ENCODE data around the gene MALL. TPM values are rescaled to one million over a fixed set of nuclear protein-coding genes. Genes with fewer than 3 reads are reported as not detected.
"Not testable (repeated sequence)": the region's sequence is repeated elsewhere in the genome, so short reads cannot be mapped to it uniquely, and the experiment has no call there.

Gene MALL
- total and polyA plus RNA-seq, 2 experiments from 2014 or later = 5.9 to 9.3 TPM

- not testable (repeated sequence) for H4K20me1 ChIP-seq (replicated peaks; ENCODE audit: insufficient read depth); H3K9me3 Mint-ChIP-seq; H3K4me3 Mint-ChIP-seq; H3K4me1 Mint-ChIP-seq; H3K4me2 ChIP-seq; H2AFZ ChIP-seq; DNase-seq (ENCODE audit: low spot score); H3K4me1 ChIP-seq (ENCODE audit: insufficient read depth); H3K4me3 ChIP-seq; H3K79me2 ChIP-seq (replicated peaks; ENCODE audit: insufficient read depth); H3K27ac ChIP-seq (ENCODE audit: low read depth); ATAC-seq; H3K27me3 Mint-ChIP-seq (ENCODE audit: insufficient read depth, low read depth, poor library complexity); H3K9me2 ChIP-seq (ENCODE audit: insufficient read depth); H3K27me3 ChIP-seq (ENCODE audit: insufficient read depth); H3K27ac Mint-ChIP-seq; H3F3A ChIP-seq (replicated peaks; ENCODE audit: low read depth); H3K36me3 Mint-ChIP-seq (ENCODE audit: low read depth); H3K36me3 ChIP-seq (ENCODE audit: insufficient read depth)
Observed at GRCh38 chr2:110047225-110047624, 68.4 kb downstream of the MALL start.

GRCh38 chr2:110041941-110042660 lies 73.5 kb downstream of the MALL start:
- not testable (repeated sequence) for H3K4me3 Mint-ChIP-seq; H3K27ac Mint-ChIP-seq; DNase-seq (ENCODE audit: low spot score); H3K4me1 ChIP-seq (ENCODE audit: insufficient read depth); H3K27me3 Mint-ChIP-seq (ENCODE audit: insufficient read depth, low read depth, poor library complexity); H3K27ac ChIP-seq (ENCODE audit: low read depth); H3K79me2 ChIP-seq (replicated peaks; ENCODE audit: insufficient read depth); H3K4me1 Mint-ChIP-seq; H4K20me1 ChIP-seq (replicated peaks; ENCODE audit: insufficient read depth); H3K4me3 ChIP-seq; H3K9me2 ChIP-seq (ENCODE audit: insufficient read depth); H3K36me3 ChIP-seq (ENCODE audit: insufficient read depth); H3K27me3 ChIP-seq (ENCODE audit: insufficient read depth); H3F3A ChIP-seq (replicated peaks; ENCODE audit: low read depth); H2AFZ ChIP-seq; H3K4me2 ChIP-seq; H3K36me3 Mint-ChIP-seq (ENCODE audit: low read depth); H3K9me3 Mint-ChIP-seq; ATAC-seq

GRCh38 chr2:110037336-110037735 lies 78.3 kb downstream of the MALL start:
- not testable (repeated sequence) for H3K9me2 ChIP-seq (ENCODE audit: insufficient read depth); H3K36me3 ChIP-seq (ENCODE audit: insufficient read depth); H3K4me2 ChIP-seq; H3K4me3 ChIP-seq; H3K4me3 Mint-ChIP-seq; ATAC-seq; H3K79me2 ChIP-seq (replicated peaks; ENCODE audit: insufficient read depth); H4K20me1 ChIP-seq (replicated peaks; ENCODE audit: insufficient read depth); H3K27ac ChIP-seq (ENCODE audit: low read depth); H3K36me3 Mint-ChIP-seq (ENCODE audit: low read depth); H3K27me3 ChIP-seq (ENCODE audit: insufficient read depth); H3K27me3 Mint-ChIP-seq (ENCODE audit: insufficient read depth, low read depth, poor library complexity); H2AFZ ChIP-seq; H3K4me1 Mint-ChIP-seq; H3K9me3 Mint-ChIP-seq; H3F3A ChIP-seq (replicated peaks; ENCODE audit: low read depth); H3K4me1 ChIP-seq (ENCODE audit: insufficient read depth); DNase-seq (ENCODE audit: low spot score); H3K27ac Mint-ChIP-seq

GRCh38 chr2:110035384-110035783 lies 80.2 kb downstream of the MALL start:
- not testable (repeated sequence) for H3K4me3 Mint-ChIP-seq; H2AFZ ChIP-seq; H3K4me1 Mint-ChIP-seq; H3K9me2 ChIP-seq (ENCODE audit: insufficient read depth); H3F3A ChIP-seq (replicated peaks; ENCODE audit: low read depth); H3K27me3 Mint-ChIP-seq (ENCODE audit: insufficient read depth, low read depth, poor library complexity); H3K9me3 Mint-ChIP-seq; H3K27me3 ChIP-seq (ENCODE audit: insufficient read depth); H3K4me3 ChIP-seq; H3K79me2 ChIP-seq (replicated peaks; ENCODE audit: insufficient read depth); H3K36me3 Mint-ChIP-seq (ENCODE audit: low read depth); H3K27ac Mint-ChIP-seq; DNase-seq (ENCODE audit: low spot score); ATAC-seq; H3K4me1 ChIP-seq (ENCODE audit: insufficient read depth); H4K20me1 ChIP-seq (replicated peaks; ENCODE audit: insufficient read depth); H3K27ac ChIP-seq (ENCODE audit: low read depth); H3K36me3 ChIP-seq (ENCODE audit: insufficient read depth); H3K4me2 ChIP-seq

GRCh38 chr2:110034935-110035334 lies 80.7 kb downstream of the MALL start:
- H3K27me3 ChIP-seq (ENCODE audit: insufficient read depth); H3K36me3 ChIP-seq (ENCODE audit: insufficient read depth); H3K4me2 ChIP-seq; H3K9me2 ChIP-seq (ENCODE audit: insufficient read depth); H3K36me3 Mint-ChIP-seq (ENCODE audit: low read depth); ATAC-seq; H3K79me2 ChIP-seq (replicated peaks; ENCODE audit: insufficient read depth); DNase-seq (ENCODE audit: low spot score); H3K4me3 Mint-ChIP-seq; H3K27ac ChIP-seq (ENCODE audit: low read depth); H3K4me1 ChIP-seq (ENCODE audit: insufficient read depth); H3K27me3 Mint-ChIP-seq (ENCODE audit: insufficient read depth, low read depth, poor library complexity); H3K9me3 Mint-ChIP-seq; H3K27ac Mint-ChIP-seq; H4K20me1 ChIP-seq (replicated peaks; ENCODE audit: insufficient read depth); H2AFZ ChIP-seq; H3K4me3 ChIP-seq; H3K4me1 Mint-ChIP-seq; H3F3A ChIP-seq (replicated peaks; ENCODE audit: low read depth): not testable (repeated sequence)

Small RNA genes within 50 kb of the gene (microRNA-seq; reads per million reads assigned to microRNA genes)
- gene MIR4267 (not detected), gene MIR4436B1 (not detected)

Small RNA genes within 50 kb of the gene (small RNA-seq; reads per million reads assigned to genes)
- not detected for gene MIR4267 (ENCODE audit: low replicate concordance)
- not detected for gene MIR4436B1 (ENCODE audit: low replicate concordance)

Other genes starting within 250 kb of the MALL start
- gene LIMS3, start 217.1 kb downstream of the MALL start, total RNA-seq (2014; rRNA removed; shearing (Covaris generic)) = 0.31 and 1.0 TPM in 2 replicates
- 0.87 and 1.8 TPM in 2 replicates for gene LIMS3, start 217.1 kb downstream of the MALL start, polyA plus RNA-seq (2016; fragmentation: Nextera tagmentation; extraction: Ambion mirVana)
- gene NPHP1, start 89.2 kb upstream of the MALL start, total RNA-seq (2014; rRNA removed; shearing (Covaris generic)) = 1.2 and 4.6 TPM in 2 replicates
- 10.0 and 11.0 TPM in 2 replicates for gene NPHP1, start 89.2 kb upstream of the MALL start, polyA plus RNA-seq (2016; fragmentation: Nextera tagmentation; extraction: Ambion mirVana)
- gene MTLN, start 96.7 kb upstream of the MALL start, total RNA-seq (2014; rRNA removed; shearing (Covaris generic)) = 34.1 and 40.2 TPM in 2 replicates
- gene MTLN, start 96.7 kb upstream of the MALL start, polyA plus RNA-seq (2016; fragmentation: Nextera tagmentation; extraction: Ambion mirVana) = 151 and 175 TPM in 2 replicates

Data from GM23338 (cell line).